ENCODE data around the gene RBBP7. TPM values are rescaled to one million over a fixed set of nuclear protein-coding genes. Genes with fewer than 3 reads are reported as not detected.

The RBBP7 gene
- total RNA-seq, 4 donors from 2014 or later: 80.5 to 89.3 (median 86.3) TPM

DNA sequence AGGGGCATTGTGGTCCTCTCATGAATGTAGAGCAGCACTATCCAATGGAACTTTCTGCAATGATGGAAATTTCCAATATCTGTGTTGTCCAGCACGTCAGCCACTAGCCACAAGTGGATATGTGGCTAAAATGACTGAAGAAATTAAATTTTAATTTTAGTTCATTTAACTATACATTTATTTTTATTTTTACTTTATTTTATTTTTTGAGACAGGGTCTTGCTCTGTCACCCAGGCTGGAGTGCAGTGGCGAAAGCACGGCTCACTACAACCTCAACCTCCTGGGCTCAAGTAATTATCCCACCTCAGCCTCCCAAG is 13.3 kb upstream of the RBBP7 start:
- WGBS, 2 donors: 34 to 51% methylated on average over 3 of the region's 3 CpGs
- DNase-seq: no peak
- H3K27me3 ChIP-seq: no peaks in the 10 kb centered on the region
- no peak overlapping the region for H3K4me3 ChIP-seq (replicated peaks in 1 of 3)
- no peaks in the 10 kb centered on the region for H3K9me3 ChIP-seq
- H3K27ac ChIP-seq: no peak overlapping the region
- no peaks in the 10 kb centered on the region for H3K36me3 ChIP-seq
- H3K4me1 ChIP-seq: no peaks in the 10 kb centered on the region
- intact Hi-C loops (cut with DNase I): no loop called here
- TF ChIP-seq POLR2A (IDR thresholded peaks at IDR 0.05): no peak
- TF ChIP-seq, protein P1, sequence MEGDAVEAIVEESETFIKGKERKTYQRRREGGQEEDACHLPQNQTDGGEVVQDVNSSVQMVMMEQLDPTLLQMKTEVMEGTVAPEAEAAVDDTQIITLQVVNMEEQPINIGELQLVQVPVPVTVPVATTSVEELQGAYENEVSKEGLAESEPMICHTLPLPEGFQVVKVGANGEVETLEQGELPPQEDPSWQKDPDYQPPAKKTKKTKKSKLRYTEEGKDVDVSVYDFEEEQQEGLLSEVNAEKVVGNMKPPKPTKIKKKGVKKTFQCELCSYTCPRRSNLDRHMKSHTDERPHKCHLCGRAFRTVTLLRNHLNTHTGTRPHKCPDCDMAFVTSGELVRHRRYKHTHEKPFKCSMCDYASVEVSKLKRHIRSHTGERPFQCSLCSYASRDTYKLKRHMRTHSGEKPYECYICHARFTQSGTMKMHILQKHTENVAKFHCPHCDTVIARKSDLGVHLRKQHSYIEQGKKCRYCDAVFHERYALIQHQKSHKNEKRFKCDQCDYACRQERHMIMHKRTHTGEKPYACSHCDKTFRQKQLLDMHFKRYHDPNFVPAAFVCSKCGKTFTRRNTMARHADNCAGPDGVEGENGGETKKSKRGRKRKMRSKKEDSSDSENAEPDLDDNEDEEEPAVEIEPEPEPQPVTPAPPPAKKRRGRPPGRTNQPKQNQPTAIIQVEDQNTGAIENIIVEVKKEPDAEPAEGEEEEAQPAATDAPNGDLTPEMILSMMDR (IDR thresholded peaks at IDR 0.05): peak in 1 of 6 experiments; percentile 0

DNA sequence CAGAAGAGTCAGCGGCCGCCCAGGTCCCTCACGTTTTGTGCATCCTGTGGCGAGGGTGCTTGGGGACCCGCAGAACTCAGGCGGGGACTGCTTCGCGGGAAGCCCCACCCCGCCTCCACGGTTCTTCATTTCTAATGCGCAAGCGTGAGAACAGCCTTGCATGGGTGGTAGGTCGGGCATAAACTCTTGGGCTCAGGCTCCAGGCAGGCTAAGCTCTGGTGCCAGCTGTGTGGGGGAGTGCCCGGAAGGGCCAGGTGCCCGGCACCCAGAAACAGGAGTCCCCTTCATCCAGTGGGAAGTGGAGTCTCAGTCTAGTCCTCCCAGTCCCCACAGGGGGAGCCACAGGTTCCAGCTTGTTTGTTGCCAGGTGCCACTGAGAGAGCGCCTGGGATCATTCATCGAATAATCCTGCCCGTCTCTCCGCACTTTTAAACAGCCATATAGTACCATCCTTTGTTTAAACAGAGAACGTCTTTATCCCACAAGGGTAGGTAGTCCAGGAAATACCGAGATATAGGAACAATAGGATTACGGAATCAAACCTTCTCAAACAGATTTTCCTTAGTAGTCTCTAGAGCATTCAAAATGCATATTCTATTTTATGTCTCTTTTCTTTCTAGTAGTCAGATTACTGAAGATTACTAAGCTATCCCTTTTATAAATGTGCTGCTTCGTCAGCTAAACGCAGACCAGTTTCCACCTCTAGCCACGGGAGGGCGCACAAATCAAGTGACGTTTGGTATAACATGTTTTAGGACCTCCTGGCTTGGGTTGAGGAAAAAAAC is 12.7 kb upstream of the RBBP7 start:
- Histone ChIP-seq H3K4me1 (no peaks in the 10 kb centered on the region), H3K9me3 (no peaks in the 10 kb centered on the region), H3K4me3 (replicated peaks in 1 of 3) (peak overlapping the region in 2 of 3 donors; percentile 2 to 25), H3K27ac (peak overlapping the region; percentile 2 to 71 (median 51)), H3K36me3 (no peaks in the 10 kb centered on the region), H3K27me3 (no peaks in the 10 kb centered on the region)
- intact Hi-C loops (cut with DNase I): no loop called here
- DNase-seq: peak; percentile 69 to 76
- TF ChIP-seq, protein P1 (IDR thresholded peaks at IDR 0.05): peak; percentile 16 to 68 (median 54)
- peak in 1 of 2 donors; percentile 28 for TF ChIP-seq POLR2A (IDR thresholded peaks at IDR 0.05)
- WGBS, 2 donors: 0% methylated on average over 11 to 14 of the region's 27 CpGs

DNA sequence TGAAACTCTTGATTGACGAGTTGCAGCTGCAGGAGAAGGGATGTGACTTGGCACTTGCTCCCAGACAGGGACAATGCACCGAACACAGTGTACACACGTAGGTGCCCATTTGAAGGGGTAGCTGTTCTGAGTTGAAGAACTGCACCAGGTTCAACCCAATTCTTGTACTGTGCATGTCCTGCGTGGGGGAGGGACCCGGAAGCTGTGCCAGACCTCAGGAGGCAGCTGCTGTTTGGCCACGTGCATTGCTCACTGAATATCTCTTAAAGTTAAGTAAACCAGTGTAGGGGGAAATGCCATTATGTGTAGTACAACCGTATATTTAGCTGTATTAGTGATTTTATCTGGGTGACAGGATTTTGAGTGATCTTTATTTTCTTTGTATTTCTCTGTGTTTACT is 12.0 kb upstream of the RBBP7 start:
- TF ChIP-seq POLR2A (IDR thresholded peaks at IDR 0.05): no peak
- TF ChIP-seq, protein P1 (IDR thresholded peaks at IDR 0.05): no peak
- Histone ChIP-seq H3K27me3 (no peaks in the 10 kb centered on the region), H3K4me1 (no peaks in the 10 kb centered on the region), H3K9me3 (no peaks in the 10 kb centered on the region), H3K27ac (peak overlapping the region in 1 of 3 donors; percentile 71), H3K36me3 (no peaks in the 10 kb centered on the region), H3K4me3 (replicated peaks in 1 of 3) (peak overlapping the region in 2 of 3 donors; percentile 2 to 25)
- DNase-seq: peak; percentile 58 to 62
- WGBS, 2 donors: 0 to 3% methylated on average over 5 to 7 of the region's 7 CpGs
- intact Hi-C loops (cut with DNase I): no loop called here

DNA sequence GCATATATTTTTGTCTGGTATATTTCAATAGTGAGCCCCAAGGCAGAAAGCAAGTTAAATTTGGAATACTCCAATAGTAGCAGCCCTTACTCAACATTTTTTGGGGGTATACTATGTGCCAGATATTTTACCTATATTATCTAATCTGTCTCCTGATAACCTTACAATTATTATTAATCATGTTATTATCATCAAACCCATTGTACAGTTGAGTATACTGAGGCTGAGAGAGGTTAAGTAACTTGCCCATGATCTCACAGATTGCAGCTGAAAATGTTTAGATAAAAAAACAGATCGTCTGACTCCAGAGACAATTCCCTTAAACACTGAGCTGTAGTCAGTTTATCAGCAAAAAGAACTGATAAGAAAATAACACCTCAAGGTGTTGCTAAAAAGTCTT is 6.5 kb upstream of the RBBP7 start:
- Histone ChIP-seq H3K27me3 (no peaks in the 10 kb centered on the region), H3K36me3 (no peaks in the 10 kb centered on the region), H3K9me3 (no peaks in the 10 kb centered on the region), H3K4me3 (replicated peaks in 1 of 3) (no peak overlapping the region), H3K4me1 (no peaks in the 10 kb centered on the region), H3K27ac (no peak overlapping the region)
- TF ChIP-seq, protein P1 (IDR thresholded peaks at IDR 0.05): no peak
- no peak for TF ChIP-seq POLR2A (IDR thresholded peaks at IDR 0.05)
- WGBS, 2 donors: 36 to 44% methylated on average over 1 of the region's 1 CpG
- intact Hi-C loops (cut with DNase I): no loop called here
- no peak for DNase-seq

DNA sequence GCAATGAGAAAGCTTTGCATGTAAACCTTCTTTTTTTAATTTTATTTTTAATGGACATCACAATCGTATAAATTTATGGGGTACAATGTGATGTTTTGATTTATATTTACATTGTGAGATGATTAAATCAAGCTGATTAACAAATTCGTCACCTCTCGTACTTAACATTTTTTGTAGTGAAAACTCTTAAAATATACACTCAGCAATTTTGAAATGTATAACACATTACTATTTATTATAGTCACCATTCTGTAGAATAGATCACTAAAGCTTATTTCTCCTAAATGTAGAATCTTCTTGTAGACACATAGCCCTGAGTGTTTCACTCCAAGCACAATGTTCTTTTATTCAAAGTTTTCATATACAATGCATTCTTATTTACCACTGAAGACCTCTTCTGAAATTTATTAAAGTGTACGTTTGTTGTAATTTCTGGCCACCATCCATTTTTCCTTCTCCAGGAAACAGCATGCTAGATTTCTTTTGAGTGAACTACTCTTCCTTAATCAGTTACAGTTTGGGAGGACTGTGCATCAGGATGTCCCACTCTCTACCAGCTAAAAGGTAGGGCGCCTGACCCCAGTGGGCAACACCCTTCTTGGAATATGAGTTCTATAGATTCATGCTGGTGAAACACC is 4.4 kb upstream of the RBBP7 start:
- Histone ChIP-seq H3K4me1 (peaks cover 0 to 11% of the 10 kb centered on the region in 2 donors), H3K9me3 (no peaks in the 10 kb centered on the region), H3K36me3 (no peaks in the 10 kb centered on the region), H3K27ac (no peak overlapping the region), H3K27me3 (no peaks in the 10 kb centered on the region), H3K4me3 (replicated peaks in 1 of 3) (no peak overlapping the region)
- DNase-seq: no peak
- intact Hi-C loops (cut with DNase I): no loop called here
- WGBS, 2 donors: 91 to 94% methylated on average over 5 of the region's 5 CpGs
- TF ChIP-seq, protein P1 (IDR thresholded peaks at IDR 0.05): no peak

Data from thyroid gland (tissue), 4 donors.